RPMI8226 (cell line): ENCODE results near the gene LSM6.

ENCODE experiments used
- DNase-seq: peaks from one replicate; pipeline ENCODE4 v3.0.0-alpha.2; 2015

The LSM6 gene

DNA sequence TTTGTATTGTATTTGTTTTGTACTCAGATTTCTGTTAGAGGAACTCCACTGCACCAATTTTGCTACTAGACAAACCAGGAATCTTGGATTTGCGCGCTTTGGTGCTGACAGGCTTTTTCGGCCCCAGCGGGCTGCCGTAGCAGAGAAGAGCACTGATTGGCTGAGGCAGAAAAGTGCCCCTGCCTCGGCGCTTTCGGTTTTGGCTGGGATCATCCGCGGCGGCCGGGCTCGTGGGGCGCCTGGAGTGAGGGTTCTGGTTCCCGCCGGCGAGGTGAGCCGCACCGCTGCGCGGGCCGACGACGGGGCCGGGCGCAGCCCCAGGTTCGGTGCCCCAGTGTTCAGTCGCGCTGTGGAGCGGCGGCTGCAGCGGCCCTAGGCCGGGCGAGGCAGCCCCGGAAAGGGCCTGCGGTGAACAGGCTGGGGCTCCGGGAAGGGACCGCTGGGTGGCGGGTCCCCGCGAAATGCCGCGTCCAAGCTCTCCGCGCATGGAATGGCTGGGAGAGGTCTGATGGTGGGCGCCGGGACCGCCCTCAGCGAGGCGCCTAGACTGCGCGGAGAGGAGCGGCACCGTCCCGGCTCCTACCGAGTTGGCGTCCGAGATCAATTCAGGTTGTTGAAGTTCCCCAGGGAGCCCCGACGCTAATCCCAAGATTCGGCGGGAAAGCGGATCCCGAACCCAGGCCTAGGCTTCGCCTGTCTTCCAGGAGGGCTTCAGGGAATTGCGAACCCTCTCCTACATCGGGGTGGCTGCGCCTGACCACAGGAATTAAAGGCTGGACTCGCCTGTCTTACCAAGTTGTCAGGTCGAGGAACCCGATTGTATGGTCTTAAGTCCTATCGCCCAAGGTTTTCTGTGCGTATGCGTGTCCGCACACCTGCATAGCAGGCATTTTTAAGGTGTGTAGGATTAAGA is at the start of gene LSM6:
Gene LSM6 (plus strand): TSS at position 178 of the 913 bp plus-strand sequence. CDS start 7,204 bp downstream, outside the sequence.
- DNase-seq, result peak; percentile 81

DNA sequence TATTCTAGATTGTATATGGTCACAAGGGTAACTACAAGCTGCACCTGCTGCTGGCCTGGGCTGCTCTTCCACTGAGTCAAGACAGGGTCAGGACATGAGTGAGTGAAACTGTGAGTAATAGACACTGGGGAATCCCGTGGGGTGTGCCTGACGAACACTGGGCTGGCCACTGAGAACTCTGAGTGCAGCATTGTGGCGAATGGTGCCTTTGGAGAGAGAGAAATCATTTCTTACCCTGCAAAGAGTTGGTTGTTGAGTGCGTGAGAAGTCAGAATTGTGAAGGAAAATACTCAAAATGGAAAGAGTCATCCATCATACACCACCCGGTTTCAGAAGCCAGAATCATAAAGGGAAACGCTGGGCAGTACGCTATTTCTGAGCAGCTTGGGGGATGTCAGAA is 43.1 kb upstream of the LSM6 start:
- DNase-seq, result no peak

DNA sequence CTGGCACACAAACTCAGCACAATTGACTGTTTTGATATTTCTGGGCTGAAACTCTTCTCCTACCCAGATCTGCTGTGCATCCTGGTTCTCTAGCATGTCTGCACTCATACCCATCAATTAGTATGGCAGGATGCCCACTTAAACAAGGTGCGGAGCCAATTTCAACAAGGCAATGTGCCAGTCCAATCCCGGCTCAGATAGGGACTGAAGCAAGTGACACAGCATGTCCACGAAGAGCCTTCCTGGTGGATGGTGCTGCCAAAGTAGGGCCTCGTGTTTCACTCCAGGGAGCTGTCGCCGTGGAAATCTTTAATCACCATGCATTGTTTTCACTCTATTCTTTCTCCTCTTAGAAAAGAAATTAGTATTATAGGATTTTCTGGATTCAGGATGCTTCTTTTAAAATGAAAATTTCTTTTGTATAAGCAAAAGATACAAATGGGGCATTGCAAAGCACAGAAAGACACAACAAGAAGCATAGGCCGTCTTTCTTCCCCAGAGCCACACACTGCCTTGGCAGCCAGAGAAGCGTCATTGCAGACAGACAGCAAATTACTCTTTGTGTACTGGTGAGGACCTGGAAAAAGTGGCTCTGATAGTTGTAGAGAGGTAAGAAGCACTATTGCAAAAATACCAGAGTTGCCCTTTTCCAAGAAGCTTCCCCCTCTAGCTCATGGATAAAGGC is 40.6 kb upstream of the LSM6 start:
- DNase-seq, result no peak

DNA sequence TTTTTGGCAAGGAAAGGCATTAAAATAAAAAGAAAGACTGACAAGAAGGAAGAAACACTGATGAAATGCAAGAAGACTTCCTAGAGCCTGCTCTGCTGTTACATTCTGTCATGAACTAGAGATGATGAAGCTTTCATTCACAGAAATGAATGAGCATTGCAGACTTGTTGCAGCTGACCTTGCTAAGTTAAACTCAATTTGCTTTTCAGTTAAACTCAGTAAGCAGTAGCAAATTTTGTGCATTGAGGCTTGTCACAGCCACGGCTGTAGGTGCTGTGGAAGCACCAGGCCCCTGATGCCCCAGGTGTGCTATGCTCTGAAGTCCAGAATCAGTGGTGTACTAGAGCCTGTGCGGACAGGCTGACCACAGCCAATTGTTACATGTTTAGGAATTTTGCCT is 39.6 kb upstream of the LSM6 start:
- no peak for DNase-seq

DNA sequence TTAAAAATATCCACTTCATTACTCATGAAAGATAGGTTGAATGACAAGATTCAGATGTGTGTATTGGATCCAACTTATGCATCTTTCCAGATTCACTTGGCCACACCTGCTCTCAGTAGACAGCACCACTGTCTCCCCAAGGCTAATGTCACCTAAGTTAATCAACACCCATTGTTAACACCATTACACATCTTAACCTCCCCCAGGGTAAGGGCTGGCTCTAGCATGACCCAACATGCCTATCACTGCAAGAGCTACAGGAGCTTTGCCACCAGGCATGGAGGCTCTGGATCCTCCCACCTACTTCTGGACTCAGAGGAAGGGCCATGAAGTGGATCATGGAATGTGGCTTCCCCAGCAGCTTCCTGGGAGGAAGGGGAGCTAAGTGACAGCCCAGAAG is 32.8 kb upstream of the LSM6 start:
- DNase-seq, result no peak

DNA sequence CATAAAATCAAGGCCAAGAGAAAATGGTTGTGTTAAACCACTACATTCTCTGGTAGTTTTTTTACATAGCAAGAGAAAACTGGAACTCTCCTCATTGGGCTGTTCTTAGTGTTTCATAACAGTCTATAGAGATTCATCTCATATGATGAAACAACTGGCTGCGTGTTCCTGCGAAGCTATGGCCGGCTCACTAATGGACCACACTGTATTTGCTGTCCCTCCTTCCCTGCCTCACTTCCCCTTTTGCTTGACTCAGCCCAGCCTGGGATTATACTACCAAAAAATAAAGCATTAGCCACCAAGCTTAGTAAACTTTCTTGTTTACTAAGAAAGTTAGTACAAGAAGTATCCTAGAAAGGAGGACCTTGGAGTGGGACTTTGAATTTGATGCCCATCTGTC is 31.6 kb upstream of the LSM6 start:
- no peak for DNase-seq

DNA sequence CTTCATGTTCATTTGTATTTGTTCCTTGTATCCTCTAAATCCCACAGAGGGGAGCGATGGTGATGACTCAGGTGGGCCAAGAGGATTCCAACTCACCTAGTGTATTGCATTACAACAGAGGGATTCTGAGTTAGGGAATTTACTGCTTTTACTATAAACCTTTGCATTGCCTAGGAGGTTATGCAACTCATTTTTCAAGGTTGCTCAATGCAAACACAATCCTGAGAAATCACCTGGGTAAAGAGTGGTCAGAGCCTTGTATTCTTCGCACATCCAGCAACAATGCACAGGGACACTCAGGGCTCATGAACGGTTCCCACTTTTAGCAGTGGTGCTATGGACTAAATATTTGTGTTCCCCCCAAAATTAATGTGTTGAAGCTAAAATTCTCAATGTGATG is 28.6 kb upstream of the LSM6 start:
- no peak for DNase-seq

DNA sequence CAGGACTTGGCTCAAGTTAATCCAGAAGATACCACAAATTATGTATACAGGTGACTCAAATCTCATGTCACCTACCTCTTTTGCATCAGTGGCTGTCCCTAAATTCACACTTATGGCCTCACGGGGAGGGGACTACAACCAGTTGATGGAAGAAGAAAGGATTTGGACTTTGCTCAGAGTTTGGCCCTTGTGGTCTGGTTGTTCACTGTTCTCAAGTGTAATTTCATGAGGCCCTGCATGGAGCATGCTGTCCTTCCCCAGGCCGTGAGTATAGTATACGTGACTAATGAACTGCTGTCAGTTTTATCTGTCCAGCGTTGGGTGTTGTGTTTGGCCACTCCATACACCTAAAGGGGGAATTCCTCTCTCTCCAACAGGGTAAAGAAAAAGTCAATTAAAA is 27.5 kb upstream of the LSM6 start:
- no peak for DNase-seq

DNA sequence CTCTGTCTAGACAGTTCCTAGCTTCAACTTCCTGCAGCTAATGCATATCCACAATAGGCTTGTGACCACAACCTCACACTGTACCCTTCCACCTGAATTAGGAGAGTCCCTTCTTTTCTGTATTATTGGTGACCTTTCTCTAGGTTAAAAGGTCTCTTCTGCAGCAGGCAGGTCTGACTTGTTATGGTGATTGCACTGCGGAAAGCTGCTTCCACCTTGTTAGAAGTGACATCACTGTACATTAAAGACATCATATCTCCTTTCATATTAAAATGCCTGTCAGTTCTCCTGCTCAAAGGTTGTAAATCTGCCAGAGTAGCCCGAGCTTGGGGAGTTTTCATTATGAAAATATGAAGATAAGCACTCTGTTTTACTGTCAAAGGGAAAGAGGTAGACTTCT is 21.5 kb upstream of the LSM6 start:
- DNase-seq, result no peak

DNA sequence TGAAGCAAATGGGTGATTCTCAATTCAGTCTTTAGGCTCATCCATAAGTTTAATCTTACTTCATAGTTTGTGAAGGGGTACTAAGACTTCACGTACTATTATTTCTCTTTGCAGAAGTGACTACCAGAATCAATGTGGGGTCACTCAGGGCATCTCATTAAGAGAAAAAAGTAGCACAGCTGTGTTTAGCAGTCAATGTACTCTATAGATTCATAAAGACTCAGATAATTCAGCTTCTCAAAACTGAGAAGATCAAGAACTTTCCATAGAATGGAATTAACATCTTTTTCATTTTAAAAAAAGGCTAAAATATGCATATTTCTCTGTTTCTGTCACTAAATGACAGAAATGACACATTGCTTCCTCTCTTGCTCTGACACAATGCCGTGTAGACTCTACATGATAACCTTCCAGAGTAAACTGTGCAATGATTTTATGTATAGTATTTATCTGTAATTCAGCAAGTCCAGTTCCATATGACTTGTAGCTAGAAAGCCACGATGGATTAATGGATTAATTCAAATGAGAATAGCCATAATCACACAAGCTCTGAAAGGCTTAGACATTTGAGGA is 20.3 kb upstream of the LSM6 start:
- DNase-seq, result no peak

DNA sequence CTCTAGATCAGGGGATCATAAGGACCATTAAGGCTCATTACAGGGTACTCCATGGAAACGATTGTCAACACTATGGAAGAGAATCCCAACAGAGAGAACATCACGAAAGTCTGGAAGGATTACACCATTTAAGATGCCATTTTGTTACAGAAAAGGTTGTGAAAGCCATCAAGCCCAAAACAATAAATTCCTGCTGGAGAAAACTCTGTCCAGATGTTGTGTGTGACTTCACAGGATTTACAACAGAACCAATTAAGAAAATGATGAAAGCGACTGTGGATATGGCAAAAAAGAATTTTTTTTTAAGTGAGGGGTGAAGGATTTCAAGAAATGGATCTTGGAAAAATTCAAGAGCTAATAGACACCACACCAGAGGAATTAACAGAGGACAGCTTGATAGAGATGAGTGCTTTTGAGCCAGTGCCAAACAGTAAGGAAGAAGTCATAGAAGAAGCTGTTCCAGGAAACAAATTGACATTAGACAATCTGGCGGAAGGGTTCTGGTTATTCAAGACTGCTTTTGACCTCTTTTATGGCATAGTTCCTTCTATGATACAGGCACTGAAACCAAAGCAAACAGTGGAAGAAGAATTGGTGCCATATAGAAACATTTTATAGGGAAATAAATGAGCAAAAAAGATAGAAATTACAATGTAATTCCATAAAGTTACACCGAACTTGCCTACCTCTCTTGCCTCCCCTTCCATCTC is 17.3 kb upstream of the LSM6 start:
- no peak for DNase-seq

DNA sequence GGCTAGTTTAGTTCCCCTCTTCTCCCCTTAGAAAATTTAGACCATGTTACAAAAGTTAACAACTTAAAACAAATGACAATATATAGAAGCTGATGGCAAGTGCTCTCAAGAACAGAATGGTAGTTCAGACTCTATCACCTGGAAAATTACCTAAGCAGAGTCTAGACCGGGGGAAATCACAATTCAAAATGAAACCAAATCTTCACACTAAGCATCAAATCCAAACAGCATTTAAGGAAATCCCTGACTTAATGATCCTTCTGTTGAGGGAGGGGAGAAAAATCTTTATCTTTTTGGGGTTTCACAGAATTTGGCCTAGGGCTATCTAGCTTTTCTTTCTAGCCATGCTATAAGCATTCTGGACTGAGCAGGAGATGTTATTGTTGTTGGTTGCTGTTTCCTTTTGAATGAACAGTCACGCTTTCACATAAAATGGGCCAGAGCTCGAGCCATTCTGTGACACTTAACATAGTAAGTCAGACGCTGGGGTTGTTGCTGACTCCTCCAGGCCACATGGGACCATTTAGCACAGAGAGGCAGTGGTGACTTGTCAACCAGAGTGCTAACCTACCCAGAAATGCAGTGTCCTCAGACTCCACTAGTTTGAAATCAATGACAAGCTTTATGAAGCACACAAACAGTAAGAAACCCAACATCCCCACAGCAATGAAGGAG is 16.0 kb upstream of the LSM6 start:
- DNase-seq, result no peak

DNA sequence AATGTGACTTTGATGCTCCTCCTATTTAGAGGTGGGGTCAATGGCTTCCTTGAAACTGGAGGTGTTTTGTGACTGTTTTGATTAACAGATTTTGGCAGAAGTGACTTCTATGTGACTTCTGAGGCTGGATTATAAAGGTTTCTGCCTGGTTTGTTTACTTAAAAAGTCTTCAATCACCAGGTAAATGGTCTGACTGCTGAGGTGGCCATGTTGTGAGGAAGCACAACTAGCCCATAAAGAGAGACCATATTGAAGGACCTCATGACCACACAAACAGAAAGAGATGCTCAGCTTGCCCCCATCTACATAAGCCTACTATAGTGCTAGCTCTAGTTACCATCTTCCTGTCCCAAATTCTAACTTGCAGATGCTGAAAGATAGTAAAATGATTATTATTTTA is 14.3 kb upstream of the LSM6 start:
- DNase-seq, result no peak

DNA sequence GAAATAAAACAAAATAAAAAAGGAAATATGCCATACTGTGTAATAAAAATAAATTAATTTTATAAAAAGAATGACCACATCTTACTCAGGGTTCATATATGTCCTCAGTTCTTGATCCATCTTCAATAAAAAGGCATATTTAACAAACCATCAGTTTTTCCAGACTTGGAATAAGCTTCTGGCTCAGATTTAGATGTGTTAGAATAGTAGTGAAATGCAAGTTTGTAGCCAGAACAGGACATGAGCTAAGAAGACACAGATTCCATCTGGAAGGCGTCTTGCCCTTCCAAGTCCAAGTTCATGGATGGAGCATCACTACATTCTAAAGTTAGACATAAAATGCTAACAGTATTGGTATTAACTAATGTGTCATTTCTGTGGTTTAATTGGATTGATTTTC is 10.3 kb upstream of the LSM6 start:
- no peak for DNase-seq

DNA sequence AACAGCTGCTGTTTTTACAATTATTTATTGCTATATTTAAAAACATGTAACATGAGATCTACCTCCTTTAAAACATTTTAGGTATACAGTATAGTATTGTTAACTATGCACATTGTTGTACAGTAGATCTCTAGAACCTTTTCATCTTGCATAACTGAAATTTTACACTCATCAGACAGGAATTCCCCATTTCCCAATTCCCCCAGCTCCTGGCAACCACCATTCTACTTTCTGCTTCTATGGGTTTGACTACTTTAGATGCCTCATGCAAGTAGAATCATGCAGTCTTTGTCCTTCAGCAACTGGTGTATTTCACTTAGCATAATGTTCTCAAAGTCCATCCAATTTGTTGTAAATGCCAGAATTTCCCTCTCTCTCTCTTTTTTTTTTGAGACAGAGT is 9.7 kb upstream of the LSM6 start:
- no peak for DNase-seq

DNA sequence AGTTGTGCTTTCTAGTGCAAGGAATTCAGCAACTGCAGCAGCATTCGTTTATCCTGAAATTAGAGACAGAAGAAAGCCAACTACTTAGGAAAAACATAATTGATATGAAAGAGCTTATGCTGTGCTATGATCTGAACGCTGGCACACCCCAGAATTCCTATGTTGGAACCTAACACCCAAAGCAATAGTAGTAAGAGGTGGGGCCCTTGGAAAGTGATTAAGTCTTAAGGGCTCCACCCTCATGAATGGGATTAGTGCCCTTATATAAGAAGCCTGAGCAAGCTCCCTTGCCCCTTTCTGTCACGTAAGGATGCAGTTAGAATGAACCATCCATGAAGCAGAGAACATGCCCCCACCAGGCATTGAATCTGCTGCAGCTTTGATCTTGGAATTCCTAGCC is 5.4 kb upstream of the LSM6 start:
- no peak for DNase-seq

DNA sequence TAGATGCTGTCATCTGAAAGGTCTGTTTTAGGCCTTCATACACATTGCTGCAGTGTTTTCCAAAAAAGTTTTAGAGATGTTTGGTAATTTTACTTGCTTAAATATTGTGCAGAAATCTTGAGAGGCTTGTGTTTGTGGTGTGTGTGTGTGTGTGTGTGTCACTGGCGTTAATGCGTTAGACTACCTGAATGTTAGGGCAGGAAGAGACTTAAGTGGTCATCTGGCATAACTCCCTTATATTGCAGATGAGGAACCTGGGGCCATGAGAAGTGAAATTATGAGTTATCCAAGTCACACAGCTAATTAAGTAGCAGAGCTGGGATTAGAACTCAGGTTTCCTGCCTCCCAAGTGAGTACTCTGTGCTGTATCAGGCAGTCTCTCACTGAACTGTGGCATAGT is 1.4 kb downstream of the LSM6 start:
- no peak for DNase-seq

DNA sequence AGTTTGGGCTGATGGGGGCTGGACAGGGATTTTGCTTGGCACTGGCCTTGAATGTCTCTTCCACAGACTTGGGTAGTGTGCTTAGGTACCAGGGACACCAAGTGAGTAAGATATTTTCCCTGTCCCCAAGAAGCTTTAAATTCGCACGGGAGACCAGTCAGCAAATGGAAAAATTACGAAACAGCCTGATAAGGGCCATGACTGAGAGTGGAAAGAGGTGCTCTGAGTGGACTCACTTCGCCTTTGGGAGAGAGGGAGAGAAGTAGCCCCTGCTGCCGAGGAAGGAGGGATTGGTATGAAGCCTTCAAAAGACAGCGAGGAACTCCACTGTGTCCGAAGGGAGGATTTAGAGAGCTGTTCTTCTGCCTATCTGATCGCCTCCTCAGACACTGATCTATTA is 2.6 kb downstream of the LSM6 start:
- DNase-seq, result no peak

DNA sequence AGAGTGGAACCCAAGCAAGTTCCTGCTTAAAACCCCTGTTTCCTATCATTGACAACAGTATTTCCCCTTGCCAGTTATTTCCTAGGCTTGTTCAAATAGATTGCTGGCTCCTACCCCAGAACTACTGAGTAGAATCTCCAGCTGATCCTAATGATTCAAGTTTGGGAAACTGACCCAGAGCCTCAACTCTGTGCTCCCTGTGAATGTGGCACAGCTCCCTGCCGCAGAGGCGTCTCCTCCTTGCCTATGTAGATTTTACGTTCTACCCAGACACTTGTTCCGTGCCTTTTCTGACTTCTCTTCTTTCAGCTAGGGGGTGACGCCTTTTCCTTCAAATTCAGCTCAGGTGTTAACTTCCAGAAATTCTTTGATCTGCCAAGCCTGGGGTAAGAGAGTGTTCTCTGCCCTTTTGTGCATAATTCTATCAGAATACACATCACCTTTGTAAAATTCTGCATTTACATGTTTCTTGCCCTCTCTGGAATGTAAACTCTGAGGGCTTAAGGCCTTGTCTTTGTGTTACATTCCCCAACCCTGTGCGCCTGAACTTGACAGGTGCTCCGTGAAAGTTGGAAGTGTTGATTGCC is 4.4 kb downstream of the LSM6 start:
- DNase-seq, result no peak

DNA sequence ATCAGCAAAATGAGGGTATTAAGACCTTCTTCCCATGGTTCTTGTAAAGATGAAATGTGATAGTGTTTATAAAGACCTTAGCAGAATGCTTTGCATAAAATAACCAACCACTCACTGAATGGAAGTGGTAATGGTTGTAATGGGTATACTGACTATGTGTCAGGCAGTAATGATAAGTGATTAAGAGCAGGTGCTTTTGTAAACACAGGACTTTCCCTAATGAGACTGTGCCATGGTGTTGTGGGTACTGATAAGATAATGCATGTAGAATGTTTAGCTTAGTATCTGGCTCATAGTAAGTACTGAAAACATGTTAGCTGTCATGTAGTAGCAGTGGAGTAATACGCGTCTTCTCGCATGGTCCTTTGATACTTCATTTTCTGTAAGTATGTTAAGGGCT is 6.9 kb downstream of the LSM6 start:
- no peak for DNase-seq

DNA sequence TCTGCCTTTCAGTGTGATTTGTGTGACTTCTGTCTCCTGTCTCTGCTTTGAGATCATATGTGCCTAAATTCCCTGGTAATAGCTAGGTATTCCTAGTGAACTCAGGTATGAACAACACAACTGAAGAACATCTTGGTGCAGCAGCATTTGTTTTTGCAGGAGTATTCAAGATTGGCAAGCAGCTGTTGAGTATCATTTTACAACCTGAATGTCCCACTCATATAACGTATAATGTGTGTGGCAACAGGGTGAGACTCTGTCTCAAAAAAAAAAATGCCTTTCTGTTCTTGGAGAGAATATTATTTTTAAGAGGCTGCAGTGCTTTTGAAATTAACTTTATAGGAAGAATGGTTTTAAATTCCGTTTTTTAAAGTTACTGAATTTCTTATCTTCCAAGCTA is 7.7 kb downstream of the LSM6 start:
- no peak for DNase-seq

DNA sequence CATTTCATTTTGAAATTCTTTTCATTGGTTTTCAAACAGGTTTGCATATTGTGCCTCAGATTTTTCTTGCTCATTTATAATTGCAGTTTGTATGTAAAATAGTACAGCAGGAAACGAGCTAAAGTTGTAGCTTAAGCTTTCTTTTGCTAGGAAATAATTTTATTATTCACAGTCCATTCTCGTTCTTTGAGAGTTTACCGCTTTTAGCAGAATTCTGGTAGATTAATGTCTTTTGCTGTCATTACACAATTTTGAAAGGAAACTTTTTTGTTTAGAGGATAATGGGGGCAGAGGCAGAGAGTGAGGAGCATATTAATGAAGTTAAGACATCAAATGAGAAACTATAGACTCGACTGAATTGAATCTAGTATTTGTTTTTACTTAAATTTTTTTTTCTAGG is 10.5 kb downstream of the LSM6 start:
- no peak for DNase-seq

DNA sequence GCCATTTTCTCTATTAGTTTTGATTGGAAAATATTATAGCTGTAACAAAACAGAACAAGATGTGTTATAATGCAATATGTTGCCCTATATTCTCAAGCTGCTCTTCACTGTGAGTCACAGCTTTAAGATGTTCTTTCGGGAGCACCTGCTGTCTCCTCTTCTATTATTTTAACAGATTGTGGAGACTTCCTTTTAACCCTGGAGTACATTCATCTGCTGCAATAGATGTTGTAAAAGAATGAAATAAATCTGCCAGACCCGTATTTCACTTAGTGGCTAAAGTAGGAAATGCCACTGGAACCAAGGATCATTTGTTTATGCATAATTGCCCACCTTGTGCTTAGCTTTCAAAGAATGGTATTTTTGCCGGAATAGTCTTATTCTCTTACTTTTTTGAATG is 11.1 kb downstream of the LSM6 start:
- no peak for DNase-seq
